Gastroesophageal sphincter (tissue), 4 donors: ENCODE measurements around the gene EFNA3. TPM values are rescaled to one million over a fixed set of nuclear protein-coding genes. Genes with fewer than 3 reads are reported as not detected.

Experiments
- ATAC-seq: fragments of 150-250 bp; one replicate; pipeline ENCODE4 v1.9.1; 2016; ENCODE audit warnings: mild to moderate bottlenecking, moderate library complexity
- H3K27ac ChIP-seq, 4 donors: fragments of 200-600 bp; sonication (generic) in 3 of 4; 1 replicate in 3 of 4; 2 replicates in 1 of 4; pipeline ENCODE4 v1.5.1; 2016 to 2019
- H3K27me3 ChIP-seq: fragments of 200-600 bp; sonication (generic); one replicate; pipeline ENCODE4 v1.5.1; 2019
- H3K36me3 ChIP-seq, 2 donors: fragments of 200-600 bp; sonication (generic); one replicate each; pipeline ENCODE4 v1.5.1; 2019; ENCODE audit warnings: control low read depth in 1 of 2
- H3K4me1 ChIP-seq, 3 donors: fragments of 200-600 bp; sonication (generic); 1 replicate in 2 of 3; 2 replicates in 1 of 3; pipeline ENCODE4 v1.5.1; 2016 to 2019; ENCODE audit warnings: control low read depth in 2 of 3
- H3K4me3 ChIP-seq, 2 donors: fragments of 200-600 bp; sonication (generic); one replicate each; pipeline ENCODE4 v1.5.1; 2019; ENCODE audit warnings: mild to moderate bottlenecking in 1 of 2, moderate library complexity in 1 of 2
- H3K9me3 ChIP-seq, 3 donors: fragments of 200-600 bp; sonication (generic); one replicate each; pipeline ENCODE4 v1.5.1; 2017 to 2019; ENCODE audit warnings: control low read depth in 2 of 3
- CTCF ChIP-seq, 4 experiments: fragments of 200-600 bp in 2 of 4; fragments of 450-650 bp in 2 of 4; sonication (generic) in 1 of 4; IDR thresholded peaks; one replicate each; pipeline ENCODE4 v1.5.1; 2017 to 2019; ENCODE audit warnings: antibody characterized with exemption in 4 of 4, mild to moderate bottlenecking in 2 of 4, moderate library complexity in 2 of 4
- EP300 ChIP-seq: sonication (generic); formaldehyde crosslinking; IDR thresholded peaks from one replicate; pipeline ENCODE4 v1.6.1; 2017; ENCODE audit warnings: antibody characterized with exemption, mild to moderate bottlenecking
- POLR2A ChIP-seq, 2 donors: fragments of 450-650 bp; IDR thresholded peaks; one replicate each; pipeline ENCODE4 v1.6.1; 2017; ENCODE audit warnings: antibody characterized with exemption in 2 of 2, mild to moderate bottlenecking in 2 of 2, moderate library complexity in 1 of 2
- POLR2AphosphoS5 ChIP-seq: sonication (generic); formaldehyde crosslinking; IDR thresholded peaks from one replicate; pipeline ENCODE4 v1.6.1; 2017; ENCODE audit warnings: antibody characterized with exemption
- WGBS, 2 donors: methylation state at CpG; one replicate each; pipeline ENCODE4 v1.1.5; 2018; ENCODE audit warnings: low coverage in 1 of 2; 5-methylcytosine and 5-hydroxymethylcytosine counted together
- total RNA-seq, 4 donors: library from RNA; depleted of rRNA; stranded (reverse); fragments of >200 nt; gene quantifications; one replicate each; pipeline ENCODE4 v1.1.0, GENCODE V29; 2016

Gene EFNA3
- total RNA-seq, 4 donors from 2014 or later = 0.27 to 0.77 TPM; not detected in 2

- H3K9me3 ChIP-seq = no peaks in the 10 kb centered on the region
- TF ChIP-seq CTCF (IDR thresholded peaks at IDR 0.05) (no peak), POLR2AphosphoS5 (no peak), EP300 (no peak), POLR2A (IDR thresholded peaks at IDR 0.05) (no peak)
- H3K36me3 ChIP-seq = peaks cover 0 to 9% of the 10 kb centered on the region in 2 donors
- 100% methylated on average over 1 of the region's 3 CpGs; no CpG with 5 or more reads in 1 of the 2 donors for WGBS, 2 donors
- no peak overlapping the region for H3K4me3 ChIP-seq
- no peaks in the 10 kb centered on the region for H3K27me3 ChIP-seq
- H3K4me1 ChIP-seq = peaks cover 0 to 37% (median 7%) of the 10 kb centered on the region in 3 donors
- no peak for ATAC-seq
- H3K27ac ChIP-seq = no peak overlapping the region
These were observed 10.0 kb upstream of the EFNA3 start for GRCh38 chr1:155068599-155068998.

- H3K36me3 ChIP-seq = peaks cover 0 to 9% of the 10 kb centered on the region in 2 donors
- no peak for TF ChIP-seq POLR2AphosphoS5
- no peak for TF ChIP-seq CTCF (IDR thresholded peaks at IDR 0.05)
- no peak for TF ChIP-seq EP300
- TF ChIP-seq POLR2A (IDR thresholded peaks at IDR 0.05) = no peak
- no peak overlapping the region for H3K4me3 ChIP-seq
- no peak for ATAC-seq
- peaks cover 0 to 27% (median 7%) of the 10 kb centered on the region in 3 donors for H3K4me1 ChIP-seq
- H3K27me3 ChIP-seq = no peaks in the 10 kb centered on the region
- H3K9me3 ChIP-seq = no peaks in the 10 kb centered on the region
- no CpG with 5 or more reads among the region's 7 CpGs for WGBS, 2 donors
- H3K27ac ChIP-seq = no peak overlapping the region
These were observed 9.0 kb upstream of the EFNA3 start for GRCh38 chr1:155069551-155070157.

- ATAC-seq = no peak
- H3K27ac ChIP-seq = peak overlapping the region in 3 of 4 donors; percentile 59 to 82 (median 74)
- H3K4me3 ChIP-seq = peak overlapping the region in 1 of 2 donors; percentile 55
- TF ChIP-seq CTCF (IDR thresholded peaks at IDR 0.05) (no peak), POLR2AphosphoS5 (no peak), POLR2A (IDR thresholded peaks at IDR 0.05) (no peak), EP300 (no peak)
- peaks cover 0 to 23% (median 7%) of the 10 kb centered on the region in 3 donors for H3K4me1 ChIP-seq
- peaks cover 0 to 9% of the 10 kb centered on the region in 2 donors for H3K36me3 ChIP-seq
- H3K9me3 ChIP-seq = no peaks in the 10 kb centered on the region
- 37% methylated on average over 6 of the region's 28 CpGs; no CpG with 5 or more reads in 1 of the 2 donors for WGBS, 2 donors
- no peaks in the 10 kb centered on the region for H3K27me3 ChIP-seq
These were observed 8.4 kb upstream of the EFNA3 start for GRCh38 chr1:155070158-155070621.

- no peaks in the 10 kb centered on the region for H3K27me3 ChIP-seq
- peak overlapping the region; percentile 37 to 55 for H3K4me3 ChIP-seq
- H3K9me3 ChIP-seq = no peaks in the 10 kb centered on the region
- peak; percentile 87 for ATAC-seq
- peak in 3 of 4 experiments; percentile 45 to 63 (median 46) for TF ChIP-seq CTCF (IDR thresholded peaks at IDR 0.05)
- peak; percentile 24 for TF ChIP-seq POLR2AphosphoS5
- no peak for TF ChIP-seq POLR2A (IDR thresholded peaks at IDR 0.05)
- 30% methylated on average over 6 of the region's 61 CpGs; no CpG with 5 or more reads in 1 of the 2 donors for WGBS, 2 donors
- peaks cover 0 to 9% of the 10 kb centered on the region in 2 donors for H3K36me3 ChIP-seq
- H3K27ac ChIP-seq = peak overlapping the region in 3 of 4 donors; percentile 59 to 82 (median 74)
- peaks cover 0 to 23% (median 7%) of the 10 kb centered on the region in 3 donors for H3K4me1 ChIP-seq
These were observed 7.7 kb upstream of the EFNA3 start for GRCh38 chr1:155070721-155071569.
